ENCODE measurements around the gene MVK. TPM values are rescaled to one million over a fixed set of nuclear protein-coding genes. Genes with fewer than 3 reads are reported as not detected.

Gene MVK
- total RNA-seq, 3 donors from 2014 or later, result 8.8 to 18.4 (median 17.6) TPM

GRCh38 chr12:109645194-109645593 lies 71.6 kb downstream of the MVK start:
- peaks cover 0 to 15% of the 10 kb centered on the region in 2 donors for H3K27me3 ChIP-seq
- H3K36me3 ChIP-seq, result no peaks in the 10 kb centered on the region
- H3K4me1 ChIP-seq, result no peaks in the 10 kb centered on the region
- intact Hi-C loops (cut with DNase I; ENCODE audit: low total_unique reads), result no loop called here
- H3K9me3 ChIP-seq, result no peaks in the 10 kb centered on the region
- H3K4me3 ChIP-seq, result no peak overlapping the region
- DNase-seq (ENCODE audit: low spot score in 2 of 2), result no peak
- TF ChIP-seq CTCF (IDR thresholded peaks at IDR 0.05), result no peak
- no peak for TF ChIP-seq POLR2A (IDR thresholded peaks at IDR 0.05)
- TF ChIP-seq POLR2AphosphoS5 (IDR thresholded peaks at IDR 0.05), result no peak
- H3K27ac ChIP-seq, result no peak overlapping the region

- intact Hi-C loops (cut with DNase I; ENCODE audit: low total_unique reads), result no loop called here
- H3K27me3 ChIP-seq, result peaks cover 0 to 15% of the 10 kb centered on the region in 2 donors
Measured at GRCh38 chr12:109645708-109646107, 72.1 kb downstream of the MVK start.

More at GRCh38 chr12:109645708-109646107, 72.1 kb downstream of the MVK start:
- Histone ChIP-seq H3K36me3 (no peaks in the 10 kb centered on the region), H3K27ac (no peak overlapping the region), H3K4me3 (no peak overlapping the region), H3K9me3 (no peaks in the 10 kb centered on the region), H3K4me1 (no peaks in the 10 kb centered on the region)
- TF ChIP-seq CTCF (IDR thresholded peaks at IDR 0.05) (no peak), POLR2AphosphoS5 (IDR thresholded peaks at IDR 0.05) (no peak), POLR2A (IDR thresholded peaks at IDR 0.05) (no peak)
- no peak for DNase-seq (ENCODE audit: low spot score in 2 of 2)

Other genes starting within 250 kb of the MVK start
- gene MYO1H, start 225.9 kb upstream of the MVK start, total RNA-seq, result 1 to 10 TPM in 1 of 3 donors, under 1 TPM in 2; under 0.01 to 2.0 (median 0.16) TPM
- gene KCTD10, start 96.5 kb upstream of the MVK start, total RNA-seq, result 10 to 100 TPM; 65.3 to 86.2 (median 70.4) TPM
- 10 to 100 TPM; 34.7 to 54.7 (median 47.7) TPM for gene UBE3B, start 96.2 kb upstream of the MVK start, total RNA-seq
- 10 to 100 TPM; 23.9 to 29.1 (median 28.6) TPM for gene MMAB, start 290 bp upstream of the MVK start, total RNA-seq
- 1 to 10 TPM in 2 of 3 donors, under 1 TPM in 1; 0.32 to 7.3 (median 1.3) TPM for gene FAM222A, start 140.0 kb downstream of the MVK start, total RNA-seq

Data from breast epithelium (tissue), 4 donors.